Activated T-cell treated with anti-CD3 and anti-CD28 coated beads for 24 hours (primary cell): Measurements from ENCODE around the gene RNF169.

ENCODE experiments used
- DNase-seq: peaks from one replicate; pipeline ENCODE4 v3.0.0-alpha.2; 2020; ENCODE audit warnings: low read depth

Gene RNF169

GRCh38 chr11:74748211-74749126, at the start of gene RNF169:
Gene RNF169 (plus strand): TSS chr11:74748849. CDS start chr11:74748881, 32 bp downstream.
- DNase-seq: peak; percentile 86

- no peak for DNase-seq
These were observed 48.8 kb upstream of the RNF169 start for GRCh38 chr11:74699615-74700396.

GRCh38 chr11:74701351-74701750, 47.3 kb upstream of the RNF169 start:
- no peak for DNase-seq

- peak; percentile 34 for DNase-seq
These were observed 46.2 kb upstream of the RNF169 start for GRCh38 chr11:74702383-74703007.

GRCh38 chr11:74703211-74703610, 45.4 kb upstream of the RNF169 start:
- no peak for DNase-seq

- no peak for DNase-seq
These were observed 41.5 kb upstream of the RNF169 start for GRCh38 chr11:74707182-74707581.

- no peak for DNase-seq
These were observed 40.8 kb upstream of the RNF169 start for GRCh38 chr11:74707602-74708510.

- no peak for DNase-seq
These were observed 39.5 kb upstream of the RNF169 start for GRCh38 chr11:74709175-74709574.

GRCh38 chr11:74710281-74710938, 38.2 kb upstream of the RNF169 start:
- DNase-seq: no peak

- no peak for DNase-seq
These were observed 35.0 kb upstream of the RNF169 start for GRCh38 chr11:74713686-74714085.

- peak; percentile 10 for DNase-seq
These were observed 33.7 kb upstream of the RNF169 start for GRCh38 chr11:74714904-74715303.

- DNase-seq: no peak
These were observed 31.3 kb upstream of the RNF169 start for GRCh38 chr11:74717221-74717969.

GRCh38 chr11:74719011-74719410, 29.6 kb upstream of the RNF169 start:
- no peak for DNase-seq

GRCh38 chr11:74720596-74721478, 27.8 kb upstream of the RNF169 start:
- no peak for DNase-seq

- DNase-seq: no peak
These were observed 27.2 kb upstream of the RNF169 start for GRCh38 chr11:74721479-74721835.

GRCh38 chr11:74723511-74723910, 25.1 kb upstream of the RNF169 start:
- no peak for DNase-seq

- DNase-seq: no peak
These were observed 22.9 kb upstream of the RNF169 start for GRCh38 chr11:74725701-74726100.

GRCh38 chr11:74726547-74727182, 22.0 kb upstream of the RNF169 start:
- peak; percentile 47 for DNase-seq

GRCh38 chr11:74729397-74729796, 19.3 kb upstream of the RNF169 start:
- no peak for DNase-seq
